SK-N-MC (cell line): Measurements from ENCODE around the gene ZNF749.
A peak's percentile ranks its signal among the peaks of the same experiment; 100 is the strongest.

Source experiments
- DNase-seq: peaks from one replicate; pipeline ENCODE4 v3.0.0-alpha.2; 2011; ENCODE audit warnings: low read depth, low spot score
- H3K27ac ChIP-seq: fragments of 200-600 bp; sonication (generic); 2 replicates; pipeline ENCODE4 v1.5.1; 2016; ENCODE audit warnings: mixed run types
- H3K36me3 ChIP-seq: fragments of 200-600 bp; sonication (generic); 2 replicates; pipeline ENCODE4 v1.6.1; 2017; ENCODE audit warnings: antibody characterized with exemption, low read length, mixed read lengths; ENCODE audit not compliant: insufficient read depth
- H3K4me3 ChIP-seq: fragments of 200-600 bp; sonication (generic); 2 replicates; pipeline ENCODE4 v1.5.1; 2016
- H3K9ac ChIP-seq: fragments of 200-600 bp; sonication (generic); 2 replicates; pipeline ENCODE4 v1.8.0; 2017; ENCODE audit warnings: mixed run types, mixed read lengths; ENCODE audit not compliant: insufficient read length
- H3K9me3 ChIP-seq: fragments of 200-600 bp; sonication (generic); 2 replicates; pipeline ENCODE4 v1.6.1; 2017; ENCODE audit warnings: low read depth, mild to moderate bottlenecking, antibody characterized with exemption, low read length, moderate library complexity, mixed read lengths
- EZH2 ChIP-seq: fragments of 200-600 bp; sonication (generic); IDR thresholded peaks from one replicate; pipeline ENCODE4 v1.6.1; 2017; ENCODE audit warnings: antibody characterized with exemption
- FOXP2 ChIP-seq: optimal IDR thresholded peaks from 2 replicates; pipeline ENCODE3; 2011; ENCODE audit warnings: mild to moderate bottlenecking, moderate library complexity; ENCODE audit not compliant: insufficient read depth; ENCODE audit errors: extremely low read length, control extremely low read depth
- POLR2AphosphoS5 ChIP-seq: IDR thresholded peaks from 2 replicates; pipeline ENCODE4 v1.6.1; 2012; ENCODE audit warnings: mild to moderate bottlenecking, low read depth, low read length, borderline replicate concordance

Gene ZNF749

GRCh38 chr19:57410877-57411671 is 24.1 kb upstream of the ZNF749 start, which contains the start of gene ZNF17:
ZNF17 (plus strand) TSS chr19:57411161; CDS start chr19:57413616, 2,455 bp downstream.
- peak; percentile 75 for DNase-seq
- peak within 1 kb of the TSS; percentile 88 for H3K4me3 ChIP-seq
- H3K27ac ChIP-seq = no peak within 1 kb of the TSS
- TF ChIP-seq FOXP2 = no peak
- peak; percentile 79 for TF ChIP-seq POLR2AphosphoS5
- peak within 1 kb of the TSS; percentile 86 for H3K9ac ChIP-seq
- H3K9me3 ChIP-seq = no peaks in the 10 kb centered on the region
- H3K36me3 ChIP-seq = peaks cover 22% of the 10 kb centered on the region; the same call in 1 of the 2 replicates

- Histone ChIP-seq H3K4me3 (no peak overlapping the region), H3K9ac (no peak overlapping the region), H3K9me3 (peaks cover 8% of the 10 kb centered on the region; the same call in 1 of the 2 replicates), H3K27ac (no peak overlapping the region), H3K36me3 (peaks cover 63% of the 10 kb centered on the region)
- DNase-seq = no peak
- TF ChIP-seq POLR2AphosphoS5 (no peak), FOXP2 (no peak), EZH2 (no peak)
These were observed 15.7 kb upstream of the ZNF749 start for GRCh38 chr19:57419439-57419838.

DNA sequence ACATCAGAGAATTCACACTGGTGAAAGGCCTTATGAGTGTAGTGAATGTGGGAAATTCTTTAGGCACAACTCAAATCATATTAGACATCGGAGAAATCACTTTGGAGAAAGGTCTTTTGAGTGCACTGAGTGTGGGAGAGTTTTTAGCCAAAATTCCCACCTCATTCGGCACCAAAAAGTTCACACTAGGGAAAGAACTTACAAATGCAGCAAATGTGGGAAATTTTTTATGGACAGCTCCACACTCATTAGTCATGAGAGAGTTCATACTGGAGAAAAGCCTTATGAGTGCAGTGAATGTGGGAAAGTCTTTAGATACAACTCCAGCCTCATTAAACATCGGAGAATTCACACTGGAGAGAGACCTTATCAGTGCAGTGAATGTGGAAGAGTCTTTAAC is 14.1 kb upstream of the ZNF749 start:
- no peak overlapping the region for H3K9ac ChIP-seq
- DNase-seq = no peak
- TF ChIP-seq EZH2 = no peak
- no peak for TF ChIP-seq FOXP2
- TF ChIP-seq POLR2AphosphoS5 = no peak
- no peak overlapping the region for H3K4me3 ChIP-seq
- H3K27ac ChIP-seq = no peak overlapping the region
- H3K36me3 ChIP-seq = peaks cover 50% of the 10 kb centered on the region
- H3K9me3 ChIP-seq = peaks cover 8% of the 10 kb centered on the region; the same call in 1 of the 2 replicates

DNA sequence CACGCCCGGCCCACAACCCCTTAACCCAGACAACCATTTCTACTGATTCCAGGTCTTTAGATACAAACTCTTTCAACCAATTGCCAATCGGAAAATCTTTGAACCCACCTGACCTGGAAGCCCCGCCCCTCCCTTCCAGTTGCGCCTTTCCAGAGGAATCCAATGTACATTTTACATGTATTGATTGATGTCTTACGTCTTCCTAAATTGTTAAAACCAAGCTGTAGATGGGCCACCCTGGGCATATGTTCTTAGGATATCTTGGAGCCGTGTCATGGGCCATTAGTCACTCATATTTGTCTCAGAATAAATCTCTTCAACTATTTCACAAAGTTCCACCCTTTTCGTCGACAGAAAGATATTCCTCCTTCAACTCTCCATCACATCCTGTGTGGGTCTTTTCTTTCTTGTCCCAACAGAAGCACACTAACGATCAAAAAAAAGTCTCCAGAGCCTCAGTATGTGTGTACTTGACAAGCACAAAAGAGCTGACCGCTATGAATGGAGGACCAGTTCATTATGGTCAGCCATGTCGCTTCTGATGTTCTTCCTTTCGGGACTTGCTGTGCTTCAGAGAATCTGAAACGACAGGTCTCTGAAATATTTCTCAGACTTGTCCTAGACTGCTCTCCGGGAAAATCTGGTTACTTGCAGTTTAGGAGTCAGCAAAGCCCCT is 601 bp upstream of the ZNF749 start:
- Histone ChIP-seq H3K9ac (peak overlapping the region; percentile 72), H3K9me3 (0 out of 2 replicates have a peak, but pooled peaks cover 6% of the 10 kb centered on the region), H3K36me3 (peaks cover 29% of the 10 kb centered on the region), H3K4me3 (peak overlapping the region; percentile 96), H3K27ac (peak overlapping the region; percentile 49; the same call in 1 of the 2 replicates)
- DNase-seq = no peak
- TF ChIP-seq POLR2AphosphoS5 = no peak
- no peak for TF ChIP-seq EZH2
- no peak for TF ChIP-seq FOXP2

DNA sequence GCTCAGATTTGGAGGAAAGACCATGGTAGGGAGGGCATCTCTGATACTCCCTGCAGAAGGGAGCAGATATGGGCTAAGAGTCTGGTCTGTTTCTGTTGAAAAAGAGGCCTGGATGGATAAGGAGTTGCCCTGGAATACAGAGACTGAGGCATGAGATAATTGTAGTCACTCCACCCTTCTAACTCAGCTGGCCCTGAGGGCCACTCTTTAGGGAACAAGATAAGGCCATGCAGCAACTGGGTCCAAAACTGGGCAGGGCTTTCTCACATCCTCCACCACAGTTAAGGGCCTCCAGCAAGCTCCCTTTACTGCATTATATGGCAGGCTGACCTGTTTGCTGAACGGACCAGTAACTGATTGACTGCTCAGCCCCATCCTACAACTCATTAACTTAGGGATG is 1.3 kb downstream of the ZNF749 start:
- Histone ChIP-seq H3K27ac (no peak overlapping the region), H3K9me3 (0 out of 2 replicates have a peak, but pooled peaks cover 6% of the 10 kb centered on the region), H3K36me3 (peaks cover 36% of the 10 kb centered on the region), H3K4me3 (peak overlapping the region; percentile 96), H3K9ac (peak overlapping the region; percentile 91)
- TF ChIP-seq EZH2 (no peak), FOXP2 (no peak), POLR2AphosphoS5 (no peak)
- no peak for DNase-seq

DNA sequence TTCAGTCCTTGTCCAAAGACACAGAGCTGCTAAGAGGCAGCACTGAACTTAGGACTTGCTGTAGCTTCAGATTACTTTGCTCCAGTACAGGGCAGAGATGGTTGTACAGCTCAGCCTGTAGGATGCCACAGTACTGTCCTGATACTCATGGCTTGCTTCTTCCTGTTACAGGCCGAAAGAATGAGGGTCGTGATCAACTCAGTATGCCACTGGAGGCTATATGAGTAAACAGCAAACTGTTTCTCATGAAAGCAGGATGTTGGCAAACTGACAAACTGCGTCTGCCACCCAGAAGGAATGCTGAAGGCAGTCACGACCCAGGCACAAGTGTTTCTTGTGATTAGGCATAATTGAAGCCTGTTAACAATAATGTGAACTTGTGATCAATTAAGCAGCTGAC is 2.8 kb downstream of the ZNF749 start:
- TF ChIP-seq EZH2 (no peak), FOXP2 (no peak), POLR2AphosphoS5 (no peak)
- Histone ChIP-seq H3K36me3 (peaks cover 52% of the 10 kb centered on the region), H3K27ac (no peak overlapping the region), H3K9me3 (0 out of 2 replicates have a peak, but pooled peaks cover 6% of the 10 kb centered on the region), H3K4me3 (no peak overlapping the region), H3K9ac (no peak overlapping the region)
- DNase-seq = no peak

DNA sequence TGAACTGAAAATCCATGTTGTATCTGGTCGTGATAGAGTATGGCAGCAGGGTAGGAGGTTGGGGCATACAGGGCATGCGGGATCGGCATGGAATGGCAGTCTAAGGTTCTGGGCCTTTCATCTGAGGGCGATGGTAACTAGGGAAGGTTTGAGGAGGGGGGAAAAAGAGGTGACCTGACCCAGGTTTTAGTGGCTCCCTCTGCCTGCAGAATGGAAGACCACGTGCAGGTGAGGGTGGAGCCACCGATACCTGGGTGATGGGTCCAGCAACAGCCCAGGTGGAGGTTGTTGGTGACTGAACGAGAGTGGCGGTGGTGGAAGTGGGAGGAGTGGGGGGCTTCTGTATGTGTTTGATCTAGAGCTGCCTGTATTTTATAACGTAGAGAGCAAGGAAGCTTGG is 3.8 kb downstream of the ZNF749 start:
- peaks cover 62% of the 10 kb centered on the region for H3K36me3 ChIP-seq
- no peak for DNase-seq
- 0 out of 2 replicates have a peak, but pooled peaks cover 6% of the 10 kb centered on the region for H3K9me3 ChIP-seq
- H3K4me3 ChIP-seq = no peak overlapping the region
- no peak overlapping the region for H3K27ac ChIP-seq
- TF ChIP-seq FOXP2 (no peak), POLR2AphosphoS5 (no peak), EZH2 (no peak)
- H3K9ac ChIP-seq = no peak overlapping the region

DNA sequence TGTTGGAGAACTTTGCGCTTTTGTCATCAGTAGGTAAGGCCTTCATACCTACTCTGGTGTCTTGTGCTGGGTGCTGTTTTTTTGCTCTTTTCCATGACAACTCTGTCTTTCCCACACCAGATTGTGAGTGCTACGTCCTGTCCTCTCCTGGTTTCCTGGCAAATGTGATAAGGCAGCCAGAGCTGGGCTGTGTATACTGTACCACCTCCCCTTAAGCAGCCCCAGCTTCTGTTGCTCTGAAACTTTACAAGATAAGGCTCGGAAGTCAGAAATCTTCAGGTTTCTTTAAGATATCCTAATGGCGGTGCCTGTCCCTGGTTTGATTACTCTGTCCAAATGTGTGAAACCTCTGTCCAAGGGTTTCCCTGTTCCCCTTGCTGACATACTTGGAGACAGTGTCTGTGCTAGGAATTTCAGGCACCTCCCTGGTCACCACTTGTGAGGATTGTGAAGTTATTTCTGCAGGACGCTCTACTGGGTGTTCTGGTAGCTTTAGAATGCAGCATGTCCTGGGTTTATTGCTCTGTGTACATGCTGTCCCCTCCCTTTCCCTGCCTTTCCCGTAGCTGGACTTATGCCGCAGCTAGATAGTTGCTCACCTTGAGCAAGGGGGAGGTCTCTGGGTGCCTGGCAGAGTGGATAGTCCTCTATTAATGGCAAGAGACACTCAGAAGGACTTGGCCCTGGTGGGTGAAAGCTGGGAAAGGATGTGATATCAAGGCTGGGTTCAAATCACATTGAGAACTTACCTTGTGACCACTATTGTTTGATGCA is 7.0 kb downstream of the ZNF749 start:
- H3K27ac ChIP-seq = no peak overlapping the region
- peaks cover 72% of the 10 kb centered on the region for H3K36me3 ChIP-seq
- H3K9ac ChIP-seq = no peak overlapping the region
- DNase-seq = no peak
- no peak for TF ChIP-seq EZH2
- no peak for TF ChIP-seq FOXP2
- TF ChIP-seq POLR2AphosphoS5 = no peak
- H3K4me3 ChIP-seq = no peak overlapping the region
- 0 out of 2 replicates have a peak, but pooled peaks cover 9% of the 10 kb centered on the region for H3K9me3 ChIP-seq
